Measurements from ENCODE around the gene MORC1.

The MORC1 gene

DNA sequence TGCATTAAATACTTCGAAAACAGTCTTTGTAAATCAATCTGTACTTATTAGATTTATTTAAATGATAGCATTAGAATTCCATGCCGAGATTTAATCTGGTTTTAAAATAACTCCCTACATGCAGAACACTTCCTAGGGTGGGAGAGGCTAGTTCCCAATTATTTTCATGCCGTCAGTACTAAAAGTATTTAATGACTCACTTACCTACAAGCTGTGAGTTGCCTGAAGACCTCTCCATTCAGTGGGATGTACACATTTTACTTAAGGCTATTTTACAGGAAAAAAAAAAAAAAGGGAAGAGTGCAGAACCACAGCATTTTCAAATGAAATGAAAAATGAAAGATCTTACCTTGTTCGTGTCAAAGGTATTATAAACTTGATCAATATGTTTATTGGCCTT lies 164.7 kb downstream of the MORC1 start:
- Histone ChIP-seq H3K27me3 (ENCODE audit: control insufficient read depth in 1 of 2, insufficient read depth in 2 of 2, low read length in 2 of 2) (no peaks in the 10 kb centered on the region), H3K36me3 (ENCODE audit: control insufficient read depth in 1 of 2, insufficient read depth in 2 of 2, low read length in 2 of 2) (no peaks in the 10 kb centered on the region), H3K4me3 (ENCODE audit: low read depth in 1 of 2, low read length in 2 of 2) (no peak overlapping the region), H3K4me1 (ENCODE audit: control insufficient read depth in 1 of 2, insufficient read depth in 2 of 2, low read length in 2 of 2) (no peaks in the 10 kb centered on the region), H3K9me3 (ENCODE audit: control insufficient read depth in 1 of 2, low read length in 2 of 2) (no peaks in the 10 kb centered on the region), H3K9ac (ENCODE audit: low read depth in 1 of 2, low read length in 2 of 2) (no peak overlapping the region), H3K27ac (ENCODE audit: low read depth, low read length) (no peak overlapping the region)

DNA sequence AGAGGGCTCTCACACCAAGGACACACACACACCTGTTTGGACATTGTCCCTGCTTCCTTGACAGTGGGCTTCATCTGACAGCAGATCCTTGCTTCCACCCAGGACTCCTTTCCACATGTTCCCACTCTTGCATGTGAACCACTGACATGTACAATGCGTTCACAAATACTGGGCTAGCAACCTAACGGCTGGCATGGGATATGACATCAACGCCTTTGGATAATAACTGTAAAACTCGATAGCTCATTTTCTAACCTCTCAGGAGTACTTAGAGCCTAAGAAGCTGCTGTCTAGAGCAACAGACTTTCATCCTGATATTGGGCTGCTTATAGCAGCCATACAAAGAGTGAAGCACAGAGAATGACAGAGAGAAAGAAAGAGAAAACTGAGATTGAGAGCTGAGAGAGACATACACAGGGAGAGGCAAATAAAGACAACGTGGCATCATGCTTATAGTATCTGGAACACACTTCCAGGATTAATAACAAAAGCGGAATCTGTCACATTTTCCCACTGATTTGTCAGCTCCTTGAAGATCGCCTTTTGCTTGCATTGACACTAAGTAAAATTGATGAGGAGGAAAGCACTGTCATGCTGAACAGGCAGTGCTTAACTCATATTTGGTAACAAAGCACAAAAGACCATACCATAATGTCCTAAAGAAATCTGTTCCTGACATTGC lies 166.0 kb downstream of the MORC1 start:
- Histone ChIP-seq H3K9ac (ENCODE audit: low read depth in 1 of 2, low read length in 2 of 2) (no peak overlapping the region), H3K36me3 (ENCODE audit: control insufficient read depth in 1 of 2, insufficient read depth in 2 of 2, low read length in 2 of 2) (no peaks in the 10 kb centered on the region), H3K9me3 (ENCODE audit: control insufficient read depth in 1 of 2, low read length in 2 of 2) (no peaks in the 10 kb centered on the region), H3K4me1 (ENCODE audit: control insufficient read depth in 1 of 2, insufficient read depth in 2 of 2, low read length in 2 of 2) (no peaks in the 10 kb centered on the region), H3K4me3 (ENCODE audit: low read depth in 1 of 2, low read length in 2 of 2) (no peak overlapping the region), H3K27ac (ENCODE audit: low read depth, low read length) (no peak overlapping the region), H3K27me3 (ENCODE audit: control insufficient read depth in 1 of 2, insufficient read depth in 2 of 2, low read length in 2 of 2) (no peaks in the 10 kb centered on the region)

DNA sequence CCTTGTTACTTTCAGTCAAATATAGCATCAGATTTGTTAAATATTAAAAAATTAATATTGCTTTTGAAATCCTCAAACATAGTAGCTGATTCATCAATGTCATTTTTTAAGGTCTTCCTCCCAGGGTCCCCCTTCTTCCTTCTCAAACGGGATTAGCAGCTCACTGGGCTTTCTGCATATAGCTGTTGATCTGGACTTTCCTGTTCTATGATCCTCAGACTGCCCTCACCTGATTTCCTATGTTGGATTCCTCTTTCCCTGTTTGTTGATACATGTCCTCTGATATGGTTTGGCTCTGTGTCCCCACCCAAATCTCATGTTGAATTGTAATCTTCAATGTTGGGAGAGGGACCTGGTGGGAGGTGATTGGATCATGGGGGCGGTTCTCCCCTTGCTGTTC lies 170.1 kb downstream of the MORC1 start:
- no peak overlapping the region for H3K27ac ChIP-seq (ENCODE audit: low read depth, low read length)
- H3K9me3 ChIP-seq (ENCODE audit: control insufficient read depth in 1 of 2, low read length in 2 of 2) = no peaks in the 10 kb centered on the region
- no peak overlapping the region for H3K9ac ChIP-seq (ENCODE audit: low read depth in 1 of 2, low read length in 2 of 2)
- H3K4me1 ChIP-seq (ENCODE audit: control insufficient read depth in 1 of 2, insufficient read depth in 2 of 2, low read length in 2 of 2) = no peaks in the 10 kb centered on the region
- no peaks in the 10 kb centered on the region for H3K27me3 ChIP-seq (ENCODE audit: control insufficient read depth in 1 of 2, insufficient read depth in 2 of 2, low read length in 2 of 2)
- H3K36me3 ChIP-seq (ENCODE audit: control insufficient read depth in 1 of 2, insufficient read depth in 2 of 2, low read length in 2 of 2) = no peaks in the 10 kb centered on the region
- H3K4me3 ChIP-seq (ENCODE audit: low read depth in 1 of 2, low read length in 2 of 2) = no peak overlapping the region

- H3K4me3 ChIP-seq (ENCODE audit: low read depth in 1 of 2, low read length in 2 of 2) = no peak overlapping the region
- H3K4me1 ChIP-seq (ENCODE audit: control insufficient read depth in 1 of 2, insufficient read depth in 2 of 2, low read length in 2 of 2) = no peaks in the 10 kb centered on the region
- H3K27me3 ChIP-seq (ENCODE audit: control insufficient read depth in 1 of 2, insufficient read depth in 2 of 2, low read length in 2 of 2) = no peaks in the 10 kb centered on the region
- no peaks in the 10 kb centered on the region for H3K36me3 ChIP-seq (ENCODE audit: control insufficient read depth in 1 of 2, insufficient read depth in 2 of 2, low read length in 2 of 2)
- no peaks in the 10 kb centered on the region for H3K9me3 ChIP-seq (ENCODE audit: control insufficient read depth in 1 of 2, low read length in 2 of 2)
- no peak overlapping the region for H3K27ac ChIP-seq (ENCODE audit: low read depth, low read length)
- no peak overlapping the region for H3K9ac ChIP-seq (ENCODE audit: low read depth in 1 of 2, low read length in 2 of 2)
Observed at GRCh38 chr3:108946292-108947285, 171.3 kb downstream of the MORC1 start.

DNA sequence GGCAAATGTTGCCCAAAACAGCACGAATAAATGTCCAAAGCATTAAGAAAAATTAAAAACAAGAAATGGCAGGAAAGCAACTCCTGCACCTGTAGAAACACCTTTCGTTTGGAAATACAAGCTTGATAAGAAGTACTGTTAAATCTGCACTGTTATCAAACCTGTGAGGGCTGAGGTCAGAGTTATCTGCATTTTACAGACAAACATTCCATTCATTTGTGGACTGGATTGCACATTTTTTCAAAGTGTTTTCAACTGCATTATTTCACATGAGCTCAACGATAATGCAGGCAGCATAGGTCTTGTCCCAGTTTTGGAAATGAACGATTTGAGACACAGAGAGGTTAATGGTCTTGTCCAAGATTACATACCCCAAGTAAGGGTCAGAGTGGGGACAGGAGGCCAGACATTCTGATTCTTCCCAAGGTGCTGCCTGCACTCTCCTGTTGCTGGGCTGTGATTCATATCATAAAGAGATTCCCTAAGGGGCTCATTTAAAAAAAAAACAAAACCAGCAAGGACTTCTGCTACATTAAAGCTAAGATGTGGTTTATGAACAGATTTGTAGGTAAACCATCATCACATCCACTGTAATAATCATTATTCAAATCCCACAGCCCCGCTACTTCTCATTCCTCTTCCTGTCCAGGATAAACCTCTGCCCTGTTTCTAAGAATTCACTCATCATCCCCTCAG lies 177.2 kb downstream of the MORC1 start:
- H3K4me3 ChIP-seq (ENCODE audit: low read depth in 1 of 2, low read length in 2 of 2) = no peak overlapping the region
- no peak overlapping the region for H3K9ac ChIP-seq (ENCODE audit: low read depth in 1 of 2, low read length in 2 of 2)
- no peak overlapping the region for H3K27ac ChIP-seq (ENCODE audit: low read depth, low read length)
- no peaks in the 10 kb centered on the region for H3K4me1 ChIP-seq (ENCODE audit: control insufficient read depth in 1 of 2, insufficient read depth in 2 of 2, low read length in 2 of 2)
- H3K9me3 ChIP-seq (ENCODE audit: control insufficient read depth in 1 of 2, low read length in 2 of 2) = no peaks in the 10 kb centered on the region
- no peaks in the 10 kb centered on the region for H3K36me3 ChIP-seq (ENCODE audit: control insufficient read depth in 1 of 2, insufficient read depth in 2 of 2, low read length in 2 of 2)
- H3K27me3 ChIP-seq (ENCODE audit: control insufficient read depth in 1 of 2, insufficient read depth in 2 of 2, low read length in 2 of 2) = no peaks in the 10 kb centered on the region

GRCh38 chr3:108940166-108940565 lies 177.8 kb downstream of the MORC1 start:
- Histone ChIP-seq H3K9ac (ENCODE audit: low read depth in 1 of 2, low read length in 2 of 2) (no peak overlapping the region), H3K4me1 (ENCODE audit: control insufficient read depth in 1 of 2, insufficient read depth in 2 of 2, low read length in 2 of 2) (no peaks in the 10 kb centered on the region), H3K4me3 (ENCODE audit: low read depth in 1 of 2, low read length in 2 of 2) (no peak overlapping the region), H3K27ac (ENCODE audit: low read depth, low read length) (no peak overlapping the region), H3K27me3 (ENCODE audit: control insufficient read depth in 1 of 2, insufficient read depth in 2 of 2, low read length in 2 of 2) (no peaks in the 10 kb centered on the region), H3K36me3 (ENCODE audit: control insufficient read depth in 1 of 2, insufficient read depth in 2 of 2, low read length in 2 of 2) (no peaks in the 10 kb centered on the region), H3K9me3 (ENCODE audit: control insufficient read depth in 1 of 2, low read length in 2 of 2) (no peaks in the 10 kb centered on the region)

- no peaks in the 10 kb centered on the region for H3K9me3 ChIP-seq (ENCODE audit: control insufficient read depth in 1 of 2, low read length in 2 of 2)
- no peak overlapping the region for H3K4me3 ChIP-seq (ENCODE audit: low read depth in 1 of 2, low read length in 2 of 2)
- H3K9ac ChIP-seq (ENCODE audit: low read depth in 1 of 2, low read length in 2 of 2) = no peak overlapping the region
- no peak overlapping the region for H3K27ac ChIP-seq (ENCODE audit: low read depth, low read length)
- H3K4me1 ChIP-seq (ENCODE audit: control insufficient read depth in 1 of 2, insufficient read depth in 2 of 2, low read length in 2 of 2) = no peaks in the 10 kb centered on the region
- H3K27me3 ChIP-seq (ENCODE audit: control insufficient read depth in 1 of 2, insufficient read depth in 2 of 2, low read length in 2 of 2) = no peaks in the 10 kb centered on the region
- H3K36me3 ChIP-seq (ENCODE audit: control insufficient read depth in 1 of 2, insufficient read depth in 2 of 2, low read length in 2 of 2) = no peaks in the 10 kb centered on the region
Observed at GRCh38 chr3:108936924-108937689, 180.8 kb downstream of the MORC1 start.

- H3K36me3 ChIP-seq (ENCODE audit: control insufficient read depth in 1 of 2, insufficient read depth in 2 of 2, low read length in 2 of 2) = no peaks in the 10 kb centered on the region
- no peaks in the 10 kb centered on the region for H3K9me3 ChIP-seq (ENCODE audit: control insufficient read depth in 1 of 2, low read length in 2 of 2)
- H3K4me3 ChIP-seq (ENCODE audit: low read depth in 1 of 2, low read length in 2 of 2) = no peak overlapping the region
- H3K4me1 ChIP-seq (ENCODE audit: control insufficient read depth in 1 of 2, insufficient read depth in 2 of 2, low read length in 2 of 2) = no peaks in the 10 kb centered on the region
- H3K9ac ChIP-seq (ENCODE audit: low read depth in 1 of 2, low read length in 2 of 2) = no peak overlapping the region
- H3K27me3 ChIP-seq (ENCODE audit: control insufficient read depth in 1 of 2, insufficient read depth in 2 of 2, low read length in 2 of 2) = no peaks in the 10 kb centered on the region
- H3K27ac ChIP-seq (ENCODE audit: low read depth, low read length) = no peak overlapping the region
Observed at GRCh38 chr3:108931035-108931434, 186.9 kb downstream of the MORC1 start.

- no peaks in the 10 kb centered on the region for H3K36me3 ChIP-seq (ENCODE audit: control insufficient read depth in 1 of 2, insufficient read depth in 2 of 2, low read length in 2 of 2)
- H3K9me3 ChIP-seq (ENCODE audit: control insufficient read depth in 1 of 2, low read length in 2 of 2) = no peaks in the 10 kb centered on the region
- H3K27me3 ChIP-seq (ENCODE audit: control insufficient read depth in 1 of 2, insufficient read depth in 2 of 2, low read length in 2 of 2) = no peaks in the 10 kb centered on the region
- H3K4me1 ChIP-seq (ENCODE audit: control insufficient read depth in 1 of 2, insufficient read depth in 2 of 2, low read length in 2 of 2) = no peaks in the 10 kb centered on the region
- no peak overlapping the region for H3K27ac ChIP-seq (ENCODE audit: low read depth, low read length)
- H3K9ac ChIP-seq (ENCODE audit: low read depth in 1 of 2, low read length in 2 of 2) = no peak overlapping the region
- no peak overlapping the region for H3K4me3 ChIP-seq (ENCODE audit: low read depth in 1 of 2, low read length in 2 of 2)
Observed at GRCh38 chr3:108918866-108919265, 199.1 kb downstream of the MORC1 start.

All from duodenal mucosa (tissue), 2 donors.